GM18909 (cell line): Measurements from ENCODE around the gene ASPHD2.

Experiments
- ATAC-seq: cut with Tn5 transposase; IDR thresholded peaks from one replicate; pipeline ENCODE4 v1.9.1; 2021; ENCODE audit warnings: mild to moderate bottlenecking; ENCODE audit not compliant: unreplicated experiment, poor library complexity

Gene ASPHD2

DNA sequence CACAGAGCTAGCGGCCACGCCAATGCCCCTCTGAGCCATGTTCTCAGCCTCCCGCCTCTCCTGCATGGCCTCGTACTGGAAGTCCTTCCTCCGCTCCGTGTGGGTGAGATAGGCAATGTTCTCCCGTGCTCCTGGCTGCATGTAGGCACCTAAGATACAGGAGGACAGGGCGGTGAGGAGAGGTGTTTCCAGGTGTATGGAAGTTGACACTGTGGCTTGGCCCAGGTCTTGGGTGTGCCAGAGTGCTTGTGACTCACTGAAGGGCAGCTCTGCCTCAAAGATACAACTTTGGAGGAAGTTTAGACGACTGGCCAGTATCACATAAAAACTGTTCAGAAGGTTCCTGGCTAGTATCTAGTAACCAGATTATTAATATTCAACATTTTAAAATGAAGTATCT, 63.2 kb downstream of the ASPHD2 start:
- no peak for ATAC-seq

DNA sequence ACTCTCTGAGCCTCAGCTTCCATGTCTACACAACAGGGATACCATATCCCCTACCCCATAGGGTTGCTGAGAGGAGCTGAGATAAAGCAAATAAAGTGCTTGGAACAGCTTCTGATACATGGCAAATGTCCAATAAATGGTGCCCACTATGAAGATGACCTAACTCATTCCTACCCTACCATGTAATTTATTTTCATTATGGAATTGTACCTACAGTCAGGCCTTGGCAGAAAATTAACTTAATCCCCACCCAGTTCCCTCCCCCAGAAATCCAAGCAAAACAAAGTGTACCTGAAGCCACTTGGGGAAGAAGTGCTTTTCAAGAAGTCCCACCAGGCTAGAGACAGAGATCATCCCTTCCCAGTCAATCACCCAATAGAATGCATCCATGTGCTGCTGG, 65.4 kb downstream of the ASPHD2 start:
- no peak for ATAC-seq
